Measurements from ENCODE around the gene MPEG1. TPM values are rescaled to one million over a fixed set of nuclear protein-coding genes. Genes with fewer than 3 reads are reported as not detected.
A peak's percentile ranks its signal among the peaks of the same experiment; 100 is the strongest.

The MPEG1 gene
- total and polyA plus RNA-seq, 7 experiments from 2014 or later, result 0.26 to 187 (median 5.0) TPM; not detected in 1

DNA sequence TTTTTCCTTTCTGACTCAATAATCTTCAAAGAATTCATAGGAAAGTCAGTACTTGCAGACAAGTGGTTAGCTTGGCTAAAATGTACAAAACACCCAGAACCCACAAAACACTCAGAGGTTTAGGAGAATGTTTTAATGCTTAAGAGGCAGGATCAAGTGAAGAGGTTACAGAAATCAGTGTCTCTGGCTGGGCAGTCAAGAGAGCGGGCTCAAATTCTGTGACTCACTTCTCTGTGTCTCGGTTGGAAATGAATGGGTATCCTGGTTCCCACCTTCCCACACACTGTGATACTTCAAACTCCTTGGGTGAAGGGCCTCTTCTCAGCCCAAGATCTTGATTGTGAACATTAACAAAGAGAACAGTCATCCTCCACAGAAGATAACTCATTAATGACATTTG lies 3.8 kb downstream of the MPEG1 start:
- H3K36me3 ChIP-seq (ENCODE audit: control insufficient read depth in 2 of 3, insufficient read depth in 3 of 3, low read length in 3 of 3), result no peaks in the 10 kb centered on the region
- POLR2A ChIA-PET, result interaction anchor here (0.7 kb wide), 1 partner anchor 62 kb away, joined by 4 read pairs; no protein-coding TSS in a partner anchor
- H3K27me3 ChIP-seq (ENCODE audit: control insufficient read depth in 2 of 2, insufficient read depth in 2 of 2, low read length in 2 of 2), result no peaks in the 10 kb centered on the region
- Mint-ChIP-seq H3K4me1 (peaks cover 13 to 29% (median 20%) of the 10 kb centered on the region in 7 donors), H3K27me3 (peaks cover 0 to 19% (median 0%) of the 10 kb centered on the region in 5 donors), H3K9me3 (no peaks in the 10 kb centered on the region), H3K36me3 (no peaks in the 10 kb centered on the region), H3K27ac (peak overlapping the region in 1 of 9 donors; percentile 67), H3K4me3 (no peak overlapping the region)
- no peaks in the 10 kb centered on the region for H3K9me3 ChIP-seq (ENCODE audit: control insufficient read depth in 2 of 3, low read length in 3 of 3)
- no peak for DNase-seq
- no peak overlapping the region for H3K27ac ChIP-seq (ENCODE audit: low read depth, low read length)
- H3K4me3 ChIP-seq (ENCODE audit: low read length), result no peak overlapping the region
- peaks cover 4 to 19% of the 10 kb centered on the region in 2 donors for H3K4me1 ChIP-seq (ENCODE audit: control insufficient read depth in 2 of 2, insufficient read depth in 2 of 2, low read length in 2 of 2)
- CTCF ChIA-PET, result interaction anchor here (0.6 to 1.5 kb wide), 4 partner anchors 20 to 51 kb away, joined by 3 to 6 read pairs (median 4); partner anchors contain the start of gene DTX4
- no peak for ATAC-seq
- intact Hi-C loops (cut with micrococcal nuclease), result loop anchor here (1.0 kb wide), 3 partner anchors 38 to 221 kb away; no protein-coding TSS in a partner anchor

DNA sequence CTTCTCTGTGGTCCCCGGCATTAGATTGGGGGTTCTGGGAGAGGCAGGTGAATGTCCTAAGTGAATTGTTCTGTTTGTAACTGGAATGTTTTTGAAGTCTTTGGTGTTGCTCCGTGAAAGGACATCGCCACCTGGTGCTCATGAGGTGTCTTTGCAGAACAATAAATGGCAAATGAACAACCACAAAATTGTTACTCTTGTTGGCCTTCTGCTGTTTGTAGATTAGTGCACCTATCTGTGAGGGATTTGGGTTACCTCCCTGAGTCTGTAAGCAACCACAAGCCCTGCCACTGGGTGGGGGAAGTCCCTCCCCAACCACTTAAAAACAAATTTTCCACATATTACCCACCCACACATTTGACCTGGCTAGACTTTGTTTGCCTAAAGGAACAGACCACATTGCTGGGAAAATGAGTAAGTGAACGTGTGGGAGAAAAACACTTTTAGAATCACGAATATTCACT lies 4.7 kb downstream of the MPEG1 start:
- H3K9me3 ChIP-seq (ENCODE audit: control insufficient read depth in 2 of 3, low read length in 3 of 3), result no peaks in the 10 kb centered on the region
- H3K27me3 ChIP-seq (ENCODE audit: control insufficient read depth in 2 of 2, insufficient read depth in 2 of 2, low read length in 2 of 2), result no peaks in the 10 kb centered on the region
- peak; percentile 72 for ATAC-seq
- POLR2A ChIA-PET, result no interaction called here
- H3K9me3 Mint-ChIP-seq, result no peaks in the 10 kb centered on the region
- DNase-seq, result peak in 8 of 9 donors; percentile 20 to 52 (median 40)
- intact Hi-C loops (cut with micrococcal nuclease), result loop anchor here (1.0 kb wide), 3 partner anchors 37 to 222 kb away; no protein-coding TSS in a partner anchor
- peaks cover 13 to 29% (median 20%) of the 10 kb centered on the region in 7 donors for H3K4me1 Mint-ChIP-seq
- H3K4me3 ChIP-seq (ENCODE audit: low read length), result no peak overlapping the region
- CTCF ChIA-PET, result interaction anchor here (1.5 kb wide), 2 partner anchors 21 to 37 kb away, joined by 4 to 6 read pairs; partner anchors contain the start of gene DTX4
- peak overlapping the region in 8 of 9 donors; percentile 38 to 75 (median 67) for H3K27ac Mint-ChIP-seq
- H3K4me1 ChIP-seq (ENCODE audit: control insufficient read depth in 2 of 2, insufficient read depth in 2 of 2, low read length in 2 of 2), result peaks cover 4 to 19% of the 10 kb centered on the region in 2 donors
- H3K4me3 Mint-ChIP-seq, result peak overlapping the region; percentile 18 to 67 (median 50)
- H3K27me3 Mint-ChIP-seq, result peaks cover 0 to 19% (median 0%) of the 10 kb centered on the region in 5 donors
- no peak overlapping the region for H3K27ac ChIP-seq (ENCODE audit: low read depth, low read length)
- H3K36me3 ChIP-seq (ENCODE audit: control insufficient read depth in 2 of 3, insufficient read depth in 3 of 3, low read length in 3 of 3), result no peaks in the 10 kb centered on the region
- no peaks in the 10 kb centered on the region for H3K36me3 Mint-ChIP-seq

DNA sequence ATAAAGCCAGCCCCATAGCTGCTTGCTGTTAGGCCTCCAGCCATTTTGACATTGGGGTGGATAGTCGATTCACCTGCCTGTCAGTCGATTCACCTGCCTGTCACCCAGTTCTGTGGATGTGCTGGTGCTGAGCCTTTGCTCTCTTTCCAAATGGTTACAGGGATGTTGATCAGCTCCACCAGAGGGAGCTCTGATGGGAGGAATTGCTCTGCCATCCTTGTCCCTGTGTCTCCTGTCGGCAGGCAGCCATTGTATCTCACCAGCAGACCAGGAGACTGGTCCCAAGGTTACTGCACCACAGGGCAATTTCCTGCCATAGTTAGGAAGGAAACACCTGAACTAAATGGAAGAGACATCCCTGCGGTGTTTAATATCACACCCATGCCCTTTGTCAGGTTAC lies 6.1 kb downstream of the MPEG1 start:
- ATAC-seq (no peak), DNase-seq (no peak)
- Mint-ChIP-seq H3K9me3 (no peaks in the 10 kb centered on the region), H3K27me3 (peaks cover 0 to 22% (median 0%) of the 10 kb centered on the region in 5 donors), H3K27ac (no peak overlapping the region), H3K4me3 (peak overlapping the region in 1 of 10 donors; percentile 60), H3K4me1 (peaks cover 13 to 29% (median 20%) of the 10 kb centered on the region in 7 donors), H3K36me3 (peaks cover 0 to 3% (median 0%) of the 10 kb centered on the region in 5 donors)
- H3K4me3 ChIP-seq (ENCODE audit: low read length), result no peak overlapping the region
- intact Hi-C loops (cut with micrococcal nuclease), result no loop called here
- ChIA-PET POLR2A (interaction anchor here (0.6 kb wide), 1 partner anchor 16 kb away, joined by 4 read pairs; no protein-coding TSS in a partner anchor), CTCF (interaction anchor here (0.7 to 2.0 kb wide), 3 partner anchors 14 to 244 kb away, joined by 3 to 16 read pairs (median 6); partner anchors contain the start of gene DTX4)
- no peak overlapping the region for H3K27ac ChIP-seq (ENCODE audit: low read depth, low read length)
- H3K36me3 ChIP-seq (ENCODE audit: control insufficient read depth in 2 of 3, insufficient read depth in 3 of 3, low read length in 3 of 3), result no peaks in the 10 kb centered on the region
- no peaks in the 10 kb centered on the region for H3K9me3 ChIP-seq (ENCODE audit: control insufficient read depth in 2 of 3, low read length in 3 of 3)
- peaks cover 4 to 19% of the 10 kb centered on the region in 2 donors for H3K4me1 ChIP-seq (ENCODE audit: control insufficient read depth in 2 of 2, insufficient read depth in 2 of 2, low read length in 2 of 2)
- H3K27me3 ChIP-seq (ENCODE audit: control insufficient read depth in 2 of 2, insufficient read depth in 2 of 2, low read length in 2 of 2), result no peaks in the 10 kb centered on the region

DNA sequence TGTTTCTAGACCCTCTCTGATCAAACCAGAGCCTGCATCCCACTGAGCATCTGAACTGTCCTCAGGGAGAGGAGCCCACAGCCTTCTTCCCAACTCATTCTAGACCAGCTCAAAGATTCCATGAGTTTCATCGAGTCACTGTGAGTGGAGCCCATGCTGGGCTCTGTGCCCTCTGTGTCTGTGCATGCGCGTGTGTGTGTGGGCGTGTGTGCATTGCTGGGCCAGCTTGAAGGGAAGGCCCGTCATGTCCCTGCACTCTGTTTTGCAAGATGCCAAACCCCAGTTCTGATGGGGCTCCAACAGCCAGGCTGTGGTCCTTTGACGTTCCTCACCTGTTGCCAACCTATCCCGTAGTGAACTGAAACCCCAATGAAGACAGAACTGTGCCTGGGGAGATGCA lies 7.1 kb downstream of the MPEG1 start:
- intact Hi-C loops (cut with micrococcal nuclease), result no loop called here
- peaks cover 4 to 19% of the 10 kb centered on the region in 2 donors for H3K4me1 ChIP-seq (ENCODE audit: control insufficient read depth in 2 of 2, insufficient read depth in 2 of 2, low read length in 2 of 2)
- H3K9me3 Mint-ChIP-seq, result no peaks in the 10 kb centered on the region
- POLR2A ChIA-PET, result no interaction called here
- peaks cover 0 to 3% (median 0%) of the 10 kb centered on the region in 5 donors for H3K36me3 Mint-ChIP-seq
- peaks cover 13 to 29% (median 20%) of the 10 kb centered on the region in 7 donors for H3K4me1 Mint-ChIP-seq
- H3K27me3 Mint-ChIP-seq, result peaks cover 0 to 22% (median 0%) of the 10 kb centered on the region in 5 donors
- no peak overlapping the region for H3K4me3 Mint-ChIP-seq
- DNase-seq, result no peak
- no peak for ATAC-seq
- H3K27me3 ChIP-seq (ENCODE audit: control insufficient read depth in 2 of 2, insufficient read depth in 2 of 2, low read length in 2 of 2), result no peaks in the 10 kb centered on the region
- no peak overlapping the region for H3K27ac ChIP-seq (ENCODE audit: low read depth, low read length)
- no peak overlapping the region for H3K4me3 ChIP-seq (ENCODE audit: low read length)
- no peaks in the 10 kb centered on the region for H3K9me3 ChIP-seq (ENCODE audit: control insufficient read depth in 2 of 3, low read length in 3 of 3)
- no peaks in the 10 kb centered on the region for H3K36me3 ChIP-seq (ENCODE audit: control insufficient read depth in 2 of 3, insufficient read depth in 3 of 3, low read length in 3 of 3)
- CTCF ChIA-PET, result interaction anchor here (0.6 to 2.0 kb wide), 3 partner anchors 13 to 106 kb away, joined by 3 to 16 read pairs (median 6); partner anchors contain the start of gene DTX4
- H3K27ac Mint-ChIP-seq, result no peak overlapping the region

DNA sequence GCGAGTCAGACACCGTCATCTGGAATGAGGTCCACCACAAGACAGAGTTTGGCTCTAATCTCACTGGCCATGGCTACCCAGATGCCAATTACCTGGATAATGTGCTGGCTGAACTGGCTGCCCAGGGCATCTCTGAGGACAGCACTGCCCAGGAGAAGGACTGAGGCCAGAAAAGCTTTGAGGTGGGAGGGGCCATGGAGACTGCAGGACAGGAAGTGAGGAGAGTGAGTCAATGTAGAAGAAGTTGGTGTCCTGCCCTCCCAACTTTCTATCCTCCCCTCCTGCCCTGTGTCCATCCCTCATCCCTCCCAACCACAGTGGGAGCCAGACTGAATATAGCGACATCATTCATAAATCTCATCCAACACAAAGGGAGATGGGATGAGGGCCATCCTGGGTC lies 8.0 kb downstream of the MPEG1 start:
- Mint-ChIP-seq H3K27me3 (peaks cover 0 to 19% (median 0%) of the 10 kb centered on the region in 5 donors), H3K4me3 (no peak overlapping the region), H3K4me1 (peaks cover 16 to 36% (median 27%) of the 10 kb centered on the region in 7 donors), H3K27ac (peak overlapping the region in 1 of 9 donors; percentile 14), H3K9me3 (no peaks in the 10 kb centered on the region), H3K36me3 (peaks cover 0 to 3% (median 0%) of the 10 kb centered on the region in 5 donors)
- Histone ChIP-seq H3K4me3 (ENCODE audit: low read length) (no peak overlapping the region), H3K36me3 (ENCODE audit: control insufficient read depth in 2 of 3, insufficient read depth in 3 of 3, low read length in 3 of 3) (no peaks in the 10 kb centered on the region), H3K9me3 (ENCODE audit: control insufficient read depth in 2 of 3, low read length in 3 of 3) (no peaks in the 10 kb centered on the region), H3K27me3 (ENCODE audit: control insufficient read depth in 2 of 2, insufficient read depth in 2 of 2, low read length in 2 of 2) (no peaks in the 10 kb centered on the region), H3K4me1 (ENCODE audit: control insufficient read depth in 2 of 2, insufficient read depth in 2 of 2, low read length in 2 of 2) (peaks cover 4 to 19% of the 10 kb centered on the region in 2 donors), H3K27ac (ENCODE audit: low read depth, low read length) (no peak overlapping the region)
- no peak for DNase-seq
- ChIA-PET CTCF (no interaction called here), POLR2A (interaction anchor here (0.7 kb wide), 1 partner anchor 17 kb away, joined by 3 read pairs; no protein-coding TSS in a partner anchor)
- intact Hi-C loops (cut with micrococcal nuclease), result no loop called here
- ATAC-seq, result no peak

DNA sequence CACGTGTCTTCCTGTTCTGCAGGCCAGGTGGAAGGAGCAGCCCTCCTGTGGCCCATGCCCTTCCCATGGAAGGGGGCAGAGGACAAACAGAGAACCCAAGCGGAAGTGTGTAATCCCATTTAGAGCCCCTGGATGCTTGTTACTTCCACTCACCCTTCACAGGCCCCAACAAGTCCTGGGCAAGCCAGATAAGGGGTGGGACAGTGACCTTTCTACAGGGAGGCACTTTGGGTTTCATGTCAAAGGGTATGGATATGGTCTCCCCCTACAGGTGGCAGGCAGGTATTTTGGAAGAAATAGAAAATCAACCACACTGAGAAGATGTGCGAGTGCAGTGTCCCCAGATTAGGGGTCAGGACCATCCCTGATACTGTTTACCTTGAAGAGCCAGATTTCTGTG lies 11.4 kb downstream of the MPEG1 start:
- Mint-ChIP-seq H3K36me3 (peaks cover 0 to 10% (median 3%) of the 10 kb centered on the region in 5 donors), H3K9me3 (no peaks in the 10 kb centered on the region), H3K4me3 (no peak overlapping the region), H3K27me3 (peaks cover 0 to 5% (median 0%) of the 10 kb centered on the region in 5 donors), H3K4me1 (peaks cover 0 to 17% (median 7%) of the 10 kb centered on the region in 7 donors), H3K27ac (no peak overlapping the region)
- Histone ChIP-seq H3K36me3 (ENCODE audit: control insufficient read depth in 2 of 3, insufficient read depth in 3 of 3, low read length in 3 of 3) (no peaks in the 10 kb centered on the region), H3K4me1 (ENCODE audit: control insufficient read depth in 2 of 2, insufficient read depth in 2 of 2, low read length in 2 of 2) (no peaks in the 10 kb centered on the region), H3K4me3 (ENCODE audit: low read length) (no peak overlapping the region), H3K27ac (ENCODE audit: low read depth, low read length) (no peak overlapping the region), H3K27me3 (ENCODE audit: control insufficient read depth in 2 of 2, insufficient read depth in 2 of 2, low read length in 2 of 2) (no peaks in the 10 kb centered on the region), H3K9me3 (ENCODE audit: control insufficient read depth in 2 of 3, low read length in 3 of 3) (no peaks in the 10 kb centered on the region)
- ChIA-PET CTCF (no interaction called here), POLR2A (no interaction called here)
- intact Hi-C loops (cut with micrococcal nuclease), result no loop called here
- ATAC-seq, result no peak
- no peak for DNase-seq

Data from naive thymus-derived CD4-positive, alpha-beta T cell (primary cell).